Measurements from ENCODE around the gene FBXO10.

DNA sequence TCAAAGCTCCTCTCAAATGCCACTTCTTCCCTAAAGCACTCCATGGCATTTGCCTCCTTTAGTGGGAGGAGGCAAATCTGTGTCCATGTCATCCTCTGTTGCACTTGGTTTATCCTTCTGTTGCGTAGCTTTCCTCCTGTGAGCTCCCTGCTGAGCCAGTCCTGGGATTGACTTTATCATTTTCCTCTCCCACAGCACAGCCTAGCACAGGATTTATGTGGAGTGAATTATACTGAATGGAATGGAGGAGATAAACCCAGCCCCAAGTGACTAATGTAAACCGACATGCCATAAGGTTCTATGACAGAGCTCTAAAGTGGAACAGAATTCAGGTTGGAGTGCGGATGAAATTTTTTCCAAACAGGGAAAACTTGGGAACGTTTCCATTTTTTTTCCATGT is 42.6 kb upstream of the FBXO10 start:
- TF ChIP-seq, protein P1, sequence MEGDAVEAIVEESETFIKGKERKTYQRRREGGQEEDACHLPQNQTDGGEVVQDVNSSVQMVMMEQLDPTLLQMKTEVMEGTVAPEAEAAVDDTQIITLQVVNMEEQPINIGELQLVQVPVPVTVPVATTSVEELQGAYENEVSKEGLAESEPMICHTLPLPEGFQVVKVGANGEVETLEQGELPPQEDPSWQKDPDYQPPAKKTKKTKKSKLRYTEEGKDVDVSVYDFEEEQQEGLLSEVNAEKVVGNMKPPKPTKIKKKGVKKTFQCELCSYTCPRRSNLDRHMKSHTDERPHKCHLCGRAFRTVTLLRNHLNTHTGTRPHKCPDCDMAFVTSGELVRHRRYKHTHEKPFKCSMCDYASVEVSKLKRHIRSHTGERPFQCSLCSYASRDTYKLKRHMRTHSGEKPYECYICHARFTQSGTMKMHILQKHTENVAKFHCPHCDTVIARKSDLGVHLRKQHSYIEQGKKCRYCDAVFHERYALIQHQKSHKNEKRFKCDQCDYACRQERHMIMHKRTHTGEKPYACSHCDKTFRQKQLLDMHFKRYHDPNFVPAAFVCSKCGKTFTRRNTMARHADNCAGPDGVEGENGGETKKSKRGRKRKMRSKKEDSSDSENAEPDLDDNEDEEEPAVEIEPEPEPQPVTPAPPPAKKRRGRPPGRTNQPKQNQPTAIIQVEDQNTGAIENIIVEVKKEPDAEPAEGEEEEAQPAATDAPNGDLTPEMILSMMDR (IDR thresholded peaks at IDR 0.05 in 4 of 5, conservative IDR thresholded peaks at IDR 0.05 in 1 of 5) = no peak
- no peak for TF ChIP-seq POLR2A (IDR thresholded peaks at IDR 0.05)

Data from gastrocnemius medialis (tissue), 4 donors.